Endodermal cell (in vitro differentiated cells): ENCODE measurements around the gene TRPV6. TPM values are rescaled to one million over a fixed set of nuclear protein-coding genes. Genes with fewer than 3 reads are reported as not detected.

ENCODE experiments used
- DNase-seq: peaks from one replicate; pipeline ENCODE4 v3.0.0-alpha.2; 2017
- H3K27ac ChIP-seq: 2 replicates; pipeline ENCODE4 v1.5.1; 2013; ENCODE audit warnings: mild to moderate bottlenecking, low read depth, low read length, moderate library complexity
- H3K27me3 ChIP-seq: 2 replicates; pipeline ENCODE4 v1.6.1; 2013; ENCODE audit warnings: mild to moderate bottlenecking, low read length, moderate library complexity; ENCODE audit not compliant: insufficient read depth, control insufficient read depth, poor library complexity, severe bottlenecking
- H3K36me3 ChIP-seq: 2 replicates; pipeline ENCODE4 v1.7.0; 2013; ENCODE audit warnings: mild to moderate bottlenecking, low read length, moderate library complexity; ENCODE audit not compliant: control insufficient read depth, insufficient read depth
- H3K4me1 ChIP-seq: one replicate; pipeline ENCODE4 v1.7.0; 2013; ENCODE audit warnings: low read length; ENCODE audit not compliant: control insufficient read depth, insufficient read depth
- H3K4me3 ChIP-seq: 2 replicates; pipeline ENCODE4 v1.5.1; 2013; ENCODE audit warnings: mild to moderate bottlenecking, low read length, moderate library complexity
- H3K9ac ChIP-seq: 2 replicates; pipeline ENCODE4 v1.6.1; 2013; ENCODE audit warnings: mild to moderate bottlenecking, low read length, moderate library complexity; ENCODE audit not compliant: poor library complexity, severe bottlenecking; ENCODE audit errors: extremely low read depth
- H3K9me3 ChIP-seq: 2 replicates; pipeline ENCODE4 v1.6.1; 2013; ENCODE audit warnings: mild to moderate bottlenecking, low read length, moderate library complexity; ENCODE audit not compliant: control insufficient read depth
- H3K27ac Mint-ChIP-seq: 2 replicates; pipeline ENCODE4 v1.8.0; 2020; ENCODE audit warnings: mixed read lengths
- H3K27me3 Mint-ChIP-seq: 2 replicates; pipeline ENCODE4 v1.8.0; 2021; ENCODE audit warnings: mild to moderate bottlenecking, mixed read lengths; ENCODE audit not compliant: insufficient read depth
- H3K36me3 Mint-ChIP-seq: 2 replicates; pipeline ENCODE4 v1.8.0; 2020; ENCODE audit warnings: low read depth, mixed read lengths
- H3K4me1 Mint-ChIP-seq: 2 replicates; pipeline ENCODE4 v1.8.0; 2020; ENCODE audit warnings: mixed read lengths
- H3K4me3 Mint-ChIP-seq: 2 replicates; pipeline ENCODE4 v1.8.0; 2020; ENCODE audit warnings: mild to moderate bottlenecking, moderate library complexity, mixed read lengths
- H3K9me3 Mint-ChIP-seq: 2 replicates; pipeline ENCODE4 v1.8.0; 2020; ENCODE audit warnings: mild to moderate bottlenecking, mixed read lengths
- CTCF ChIP-seq: fragments of 200-600 bp; sonication (generic); conservative IDR thresholded peaks from 2 replicates; pipeline ENCODE4 v1.5.0; 2021; ENCODE audit warnings: antibody characterized with exemption, mild to moderate bottlenecking
- WGBS, 2 experiments: methylation state at CpG; one replicate each; pipeline versions ENCODE4 v1.1.5 to v1.1.7; 2013; ENCODE audit warnings: missing lambda C conversion rate in 2 of 2, mixed read lengths in 1 of 2; ENCODE audit not compliant: insufficient coverage in 1 of 2, insufficient read length in 1 of 2; 5-methylcytosine and 5-hydroxymethylcytosine counted together
- total RNA-seq, 2 donors: library from RNA; stranded (reverse); fragmentation: NEBNext Ultra II Directional in 1 of 2; extraction: Animal tissue kit (Norgen Biotek cat#: 25700) in 1 of 2; gene quantifications; 2 replicates in 1 of 2; 3 replicates in 1 of 2; pipeline ENCODE4 v1.2.1, GENCODE V29; 2021

Gene TRPV6
- total RNA-seq, 2 donors from 2014 or later, result 2.7 to 4.1 TPM

- DNase-seq, result no peak
- Histone ChIP-seq H3K36me3 (no peaks in the 10 kb centered on the region), H3K4me3 (no peak overlapping the region), H3K4me1 (no peaks in the 10 kb centered on the region), H3K27ac (no peak overlapping the region), H3K9me3 (no peaks in the 10 kb centered on the region), H3K9ac (no peak overlapping the region), H3K27me3 (no peaks in the 10 kb centered on the region)
- Mint-ChIP-seq H3K27me3 (peaks cover 14% of the 10 kb centered on the region), H3K27ac (no peak overlapping the region), H3K9me3 (no peaks in the 10 kb centered on the region), H3K4me1 (peaks cover 5% of the 10 kb centered on the region), H3K36me3 (no peaks in the 10 kb centered on the region), H3K4me3 (no peak overlapping the region)
- TF ChIP-seq CTCF, result no peak
- 86 to 94% methylated on average over 5 to 7 of the region's 7 CpGs for WGBS, 2 experiments
Observed at GRCh38 chr7:142933092-142933475, 47.5 kb upstream of the TRPV6 start.

- peaks cover 19% of the 10 kb centered on the region for H3K27me3 Mint-ChIP-seq
- no peaks in the 10 kb centered on the region for H3K9me3 ChIP-seq
- no peaks in the 10 kb centered on the region for H3K27me3 ChIP-seq
- WGBS, 2 experiments, result 70 to 72% methylated on average over 5 of the region's 5 CpGs
- H3K9ac ChIP-seq, result no peak overlapping the region
- H3K36me3 ChIP-seq, result no peaks in the 10 kb centered on the region
- no peak overlapping the region for H3K4me3 Mint-ChIP-seq
- H3K4me1 Mint-ChIP-seq, result peaks cover 5% of the 10 kb centered on the region
- no peak overlapping the region for H3K4me3 ChIP-seq
- DNase-seq, result no peak
- no peaks in the 10 kb centered on the region for H3K9me3 Mint-ChIP-seq
- H3K4me1 ChIP-seq, result no peaks in the 10 kb centered on the region
- H3K27ac ChIP-seq, result no peak overlapping the region
- no peak overlapping the region for H3K27ac Mint-ChIP-seq
- no peak for TF ChIP-seq CTCF
- H3K36me3 Mint-ChIP-seq, result no peaks in the 10 kb centered on the region
Observed at GRCh38 chr7:142932386-142933091, 47.0 kb upstream of the TRPV6 start.

- no peaks in the 10 kb centered on the region for H3K27me3 ChIP-seq
- no peak for DNase-seq
- TF ChIP-seq CTCF, result no peak
- no peak overlapping the region for H3K27ac Mint-ChIP-seq
- no peak overlapping the region for H3K4me3 Mint-ChIP-seq
- H3K36me3 ChIP-seq, result no peaks in the 10 kb centered on the region
- H3K9me3 Mint-ChIP-seq, result no peaks in the 10 kb centered on the region
- peaks cover 5% of the 10 kb centered on the region for H3K4me1 Mint-ChIP-seq
- peaks cover 40% of the 10 kb centered on the region for H3K27me3 Mint-ChIP-seq
- no peak overlapping the region for H3K27ac ChIP-seq
- H3K9ac ChIP-seq, result no peak overlapping the region
- H3K36me3 Mint-ChIP-seq, result no peaks in the 10 kb centered on the region
- no peaks in the 10 kb centered on the region for H3K9me3 ChIP-seq
- WGBS, 2 experiments, result 94 to 95% methylated on average over 8 to 11 of the region's 11 CpGs
- no peaks in the 10 kb centered on the region for H3K4me1 ChIP-seq
- H3K4me3 ChIP-seq, result no peak overlapping the region
Observed at GRCh38 chr7:142930126-142930730, 44.7 kb upstream of the TRPV6 start.
